CD4-positive, alpha-beta T cell (primary cell): Measurements from ENCODE around the gene ERF. TPM values are rescaled to one million over a fixed set of nuclear protein-coding genes. Genes with fewer than 3 reads are reported as not detected.
A peak's percentile ranks its signal among the peaks of the same experiment; 100 is the strongest.

Experiments used
- ATAC-seq: fragments of 200-7000 bp; cut with Tn5 transposase; one replicate; pipeline ENCODE4 v1.10.0; 2022; ENCODE audit warnings: mild to moderate bottlenecking; ENCODE audit not compliant: poor library complexity
- CTCF ChIA-PET: fragments of 350-600 bp; sonication (Branson Sonifier 250); formaldehyde crosslinking; loops from one replicate; lab custom pipeline; 2021; ENCODE audit warnings: antibody characterized with exemption, inconsistent platforms; lab: Charles Lee
- POLR2A ChIA-PET: fragments of 350-600 bp; sonication (Branson Sonifier 250); formaldehyde crosslinking; loops from one replicate; lab custom pipeline; 2021; ENCODE audit warnings: antibody characterized with exemption, inconsistent platforms; lab: Charles Lee
- DNase-seq, 14 experiments: peaks; one replicate each; pipeline ENCODE4 v3.0.0-alpha.2; 2013 to 2020; ENCODE audit warnings: mixed read lengths in 2 of 14
- H3K27ac ChIP-seq, 2 donors: one replicate each; pipeline versions ENCODE4 v1.5.1 to v1.7.0; 2013; ENCODE audit warnings: low read length in 2 of 2, low read depth in 1 of 2, mild to moderate bottlenecking in 1 of 2
- H3K27me3 ChIP-seq, 2 experiments: 1 replicate in 1 of 2; 2 replicates in 1 of 2; pipeline versions ENCODE4 v1.6.1 to v1.7.0; 2013; ENCODE audit warnings: low read length in 2 of 2, control low read depth in 1 of 2, mild to moderate bottlenecking in 1 of 2, moderate library complexity in 1 of 2; ENCODE audit not compliant: insufficient read depth in 2 of 2, control insufficient read depth in 1 of 2
- H3K36me3 ChIP-seq: one replicate; pipeline ENCODE4 v1.6.1; 2013; ENCODE audit warnings: low read length, control low read depth; ENCODE audit not compliant: insufficient read depth
- H3K4me1 ChIP-seq: one replicate; pipeline ENCODE4 v1.6.1; 2013; ENCODE audit warnings: low read length, control low read depth; ENCODE audit not compliant: insufficient read depth
- H3K4me3 ChIP-seq: one replicate; pipeline ENCODE4 v1.5.1; 2013; ENCODE audit warnings: mild to moderate bottlenecking, low read length, moderate library complexity
- H3K9me3 ChIP-seq, 2 experiments: 1 replicate in 1 of 2; 2 replicates in 1 of 2; pipeline versions ENCODE4 v1.6.1 to v1.7.0; 2013; ENCODE audit warnings: low read length in 2 of 2, mild to moderate bottlenecking in 2 of 2, control low read depth in 1 of 2, moderate library complexity in 1 of 2; ENCODE audit not compliant: control insufficient read depth in 1 of 2, insufficient read depth in 1 of 2
- H3K27ac Mint-ChIP-seq: one replicate; pipeline ENCODE4 v1.8.0; 2020; ENCODE audit warnings: mixed read lengths
- H3K27me3 Mint-ChIP-seq: one replicate; pipeline ENCODE4 v1.8.0; 2021; ENCODE audit warnings: mixed read lengths
- H3K36me3 Mint-ChIP-seq: one replicate; pipeline ENCODE4 v1.8.0; 2021; ENCODE audit warnings: low read depth, mixed read lengths
- H3K4me1 Mint-ChIP-seq: one replicate; pipeline ENCODE4 v1.8.0; 2021; ENCODE audit warnings: low read depth, mixed read lengths
- H3K4me3 Mint-ChIP-seq: one replicate; pipeline ENCODE4 v1.8.0; 2020; ENCODE audit warnings: mild to moderate bottlenecking, mixed read lengths
- H3K9me3 Mint-ChIP-seq: one replicate; pipeline ENCODE4 v1.8.0; 2020; ENCODE audit warnings: mixed read lengths
- CTCF ChIP-seq: fragments of 200-600 bp; IDR thresholded peaks from one replicate; pipeline ENCODE4 v1.8.0; 2022; ENCODE audit warnings: antibody characterized with exemption, mild to moderate bottlenecking
- intact Hi-C, 2 experiments: fragments of 100-400 bp; cut with DNase I in 1 of 2; cut with micrococcal nuclease in 1 of 2; formaldehyde crosslinking; loops; one replicate each; pipeline versions ENCODE4 v1.15.1 to v1.9.0; 2023 to 2025; cut with DNase I, micrococcal nuclease
- total RNA-seq, 174 experiments: library from RNA in 2 of 174; stranded (reverse) in 2 of 174; gene quantifications; one replicate each; pipeline ENCODE4 v1.2.3 and lab custom pipeline; 2021 to 2026

The ERF gene
- total RNA-seq, 2 experiments from 2014 or later: 105 to 113 TPM

- Mint-ChIP-seq H3K27me3 (no peaks in the 10 kb centered on the region), H3K9me3 (no peaks in the 10 kb centered on the region), H3K4me1 (peaks cover 15% of the 10 kb centered on the region), H3K4me3 (no peak overlapping the region), H3K27ac (peak overlapping the region; percentile 28), H3K36me3 (peaks cover 53% of the 10 kb centered on the region)
- DNase-seq: no peak
- H3K9me3 ChIP-seq: no peaks in the 10 kb centered on the region
- no peak for TF ChIP-seq CTCF
- no peaks in the 10 kb centered on the region for H3K27me3 ChIP-seq
- no peak overlapping the region for H3K27ac ChIP-seq
- peaks cover 29% of the 10 kb centered on the region for H3K4me1 ChIP-seq
- intact Hi-C loops: loop anchor here in 1 of 2 experiments (5.0 kb wide), 1 partner anchor 113 kb away; no protein-coding TSS in a partner anchor
- H3K36me3 ChIP-seq: peaks cover 44% of the 10 kb centered on the region
- POLR2A ChIA-PET: interaction anchor here (1.3 kb wide), 1 partner anchor 44 kb away, joined by 3 read pairs; no protein-coding TSS in a partner anchor
- CTCF ChIA-PET: interaction anchor here (0.7 to 2.0 kb wide), 6 partner anchors 16 to 187 kb away, joined by 3 to 11 read pairs (median 3); partner anchors contain the start of genes GSK3A and TMEM145
- H3K4me3 ChIP-seq: no peak overlapping the region
- ATAC-seq: no peak
These were observed 40.4 kb upstream of the ERF start for GRCh38 chr19:42295342-42295741.

GRCh38 chr19:42294471-42295137, 39.7 kb upstream of the ERF start:
- H3K27ac ChIP-seq: no peak overlapping the region
- ChIA-PET POLR2A (interaction anchor here (0.7 to 1.3 kb wide), 2 partner anchors 10 to 44 kb away, joined by 3 read pairs; no protein-coding TSS in a partner anchor), CTCF (interaction anchor here (1.3 to 2.0 kb wide), 2 partner anchors 50 to 52 kb away, joined by 3 to 11 read pairs; partner anchors contain the start of gene GSK3A)
- no peaks in the 10 kb centered on the region for H3K27me3 ChIP-seq
- no peaks in the 10 kb centered on the region for H3K9me3 ChIP-seq
- H3K4me3 ChIP-seq: no peak overlapping the region
- Mint-ChIP-seq H3K27ac (no peak overlapping the region), H3K4me1 (peaks cover 15% of the 10 kb centered on the region), H3K36me3 (peaks cover 57% of the 10 kb centered on the region), H3K27me3 (no peaks in the 10 kb centered on the region), H3K4me3 (peak overlapping the region; percentile 20), H3K9me3 (no peaks in the 10 kb centered on the region)
- intact Hi-C loops: loop anchor here in 1 of 2 experiments (5.0 kb wide), 1 partner anchor 112 kb away; no protein-coding TSS in a partner anchor
- peaks cover 29% of the 10 kb centered on the region for H3K4me1 ChIP-seq
- DNase-seq (peak in 1 of 14 experiments; percentile 41), ATAC-seq (no peak)
- no peak for TF ChIP-seq CTCF
- H3K36me3 ChIP-seq: peaks cover 51% of the 10 kb centered on the region

- ChIA-PET CTCF (no interaction called here), POLR2A (no interaction called here)
- Histone ChIP-seq H3K4me1 (peaks cover 29% of the 10 kb centered on the region), H3K27ac (no peak overlapping the region), H3K27me3 (no peaks in the 10 kb centered on the region), H3K9me3 (no peaks in the 10 kb centered on the region), H3K4me3 (no peak overlapping the region), H3K36me3 (peaks cover 58% of the 10 kb centered on the region)
- DNase-seq (no peak), ATAC-seq (no peak)
- Mint-ChIP-seq H3K27me3 (no peaks in the 10 kb centered on the region), H3K4me1 (peaks cover 15% of the 10 kb centered on the region), H3K27ac (no peak overlapping the region), H3K4me3 (no peak overlapping the region), H3K9me3 (no peaks in the 10 kb centered on the region), H3K36me3 (peaks cover 62% of the 10 kb centered on the region)
- no peak for TF ChIP-seq CTCF
- intact Hi-C loops: no loop called here
These were observed 39.0 kb upstream of the ERF start for GRCh38 chr19:42293948-42294347.
